ENCODE measurements around the gene APBA1. TPM values are rescaled to one million over a fixed set of nuclear protein-coding genes. Genes with fewer than 3 reads are reported as not detected.

Gene APBA1
- total RNA-seq, 1 donor from 2014 or later, result 5.9 TPM

- DNase-seq (ENCODE audit: low read depth), result no peak
- no peak overlapping the region for H2AFZ ChIP-seq (ENCODE audit: low read depth, low read length)
- H3K79me2 ChIP-seq (ENCODE audit: insufficient read depth, low read length), result no peaks in the 10 kb centered on the region
- Mint-ChIP-seq H3K27ac (ENCODE audit: unreplicated experiment) (no peak overlapping the region), H3K4me1 (ENCODE audit: low read depth, unreplicated experiment) (peaks cover 4% of the 10 kb centered on the region), H3K27me3 (ENCODE audit: low read depth, unreplicated experiment) (peaks cover 9% of the 10 kb centered on the region), H3K9me3 (ENCODE audit: unreplicated experiment) (peaks cover 2% of the 10 kb centered on the region), H3K4me3 (ENCODE audit: unreplicated experiment) (no peak overlapping the region), H3K36me3 (ENCODE audit: low read depth, unreplicated experiment) (no peaks in the 10 kb centered on the region)
- no peaks in the 10 kb centered on the region for H4K20me1 ChIP-seq (ENCODE audit: insufficient read depth, low read length)
- no peaks in the 10 kb centered on the region for H3K36me3 ChIP-seq (ENCODE audit: insufficient read depth, low read length)
- no peak overlapping the region for H3K27ac ChIP-seq (ENCODE audit: low read depth, low read length)
- no peak overlapping the region for H3K9ac ChIP-seq (ENCODE audit: low read length)
- no peak for FAIRE-seq
- no peak overlapping the region for H3K4me2 ChIP-seq (ENCODE audit: low read length)
- H3K27me3 ChIP-seq (ENCODE audit: insufficient read depth, low read length), result no peaks in the 10 kb centered on the region
- H3K4me3 ChIP-seq (ENCODE audit: insufficient read depth, low read depth, low read length), result no peak overlapping the region
- H3K4me1 ChIP-seq (ENCODE audit: insufficient read depth, low read length), result peaks cover 12% of the 10 kb centered on the region
- H3K9me3 ChIP-seq (ENCODE audit: insufficient read depth, low read depth, low read length), result no peaks in the 10 kb centered on the region
- TF ChIP-seq, protein P1, sequence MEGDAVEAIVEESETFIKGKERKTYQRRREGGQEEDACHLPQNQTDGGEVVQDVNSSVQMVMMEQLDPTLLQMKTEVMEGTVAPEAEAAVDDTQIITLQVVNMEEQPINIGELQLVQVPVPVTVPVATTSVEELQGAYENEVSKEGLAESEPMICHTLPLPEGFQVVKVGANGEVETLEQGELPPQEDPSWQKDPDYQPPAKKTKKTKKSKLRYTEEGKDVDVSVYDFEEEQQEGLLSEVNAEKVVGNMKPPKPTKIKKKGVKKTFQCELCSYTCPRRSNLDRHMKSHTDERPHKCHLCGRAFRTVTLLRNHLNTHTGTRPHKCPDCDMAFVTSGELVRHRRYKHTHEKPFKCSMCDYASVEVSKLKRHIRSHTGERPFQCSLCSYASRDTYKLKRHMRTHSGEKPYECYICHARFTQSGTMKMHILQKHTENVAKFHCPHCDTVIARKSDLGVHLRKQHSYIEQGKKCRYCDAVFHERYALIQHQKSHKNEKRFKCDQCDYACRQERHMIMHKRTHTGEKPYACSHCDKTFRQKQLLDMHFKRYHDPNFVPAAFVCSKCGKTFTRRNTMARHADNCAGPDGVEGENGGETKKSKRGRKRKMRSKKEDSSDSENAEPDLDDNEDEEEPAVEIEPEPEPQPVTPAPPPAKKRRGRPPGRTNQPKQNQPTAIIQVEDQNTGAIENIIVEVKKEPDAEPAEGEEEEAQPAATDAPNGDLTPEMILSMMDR (IDR thresholded peaks at IDR 0.05; ENCODE audit: insufficient read depth, low read depth, low read length), result no peak
- TF ChIP-seq EZH2 (IDR thresholded peaks at IDR 0.05; ENCODE audit: insufficient read depth, low read length), result no peak
These were observed 88.4 kb downstream of the APBA1 start for GRCh38 chr9:69583645-69584234.

DNA sequence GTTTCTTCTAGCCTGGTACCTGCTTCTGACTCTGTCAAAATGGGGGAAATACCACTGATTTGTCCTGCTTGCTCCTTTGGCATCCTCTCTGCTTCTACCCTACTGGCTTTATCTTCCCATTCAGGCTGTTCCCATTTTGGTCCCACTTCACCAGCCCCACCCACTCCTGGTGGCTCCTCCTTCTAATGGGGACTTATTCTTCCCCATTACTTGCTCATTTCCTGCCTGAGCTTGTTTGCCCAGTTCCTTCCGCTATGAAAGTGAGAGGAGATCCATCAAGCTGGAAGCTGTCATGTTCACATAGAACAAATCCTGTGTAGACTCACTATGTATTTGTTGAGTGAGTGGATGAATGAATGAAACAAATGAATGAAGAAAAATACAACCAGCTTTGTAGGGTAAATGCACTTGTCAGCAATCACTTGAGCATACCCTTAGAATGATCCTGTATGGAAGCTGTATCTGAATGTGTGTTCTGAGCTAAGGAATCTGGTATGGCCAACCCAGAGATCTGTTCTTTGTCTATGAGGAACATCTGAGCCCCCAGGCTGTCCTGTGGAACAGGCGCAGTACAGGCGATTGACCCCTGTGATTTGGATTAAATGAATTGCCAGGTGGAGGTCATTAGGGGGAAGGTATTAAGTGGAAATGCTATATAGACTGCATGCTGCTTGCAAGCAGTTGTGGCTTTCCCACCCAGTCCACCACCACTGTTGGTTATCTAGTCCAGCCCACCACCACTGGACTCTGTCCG is 89.5 kb downstream of the APBA1 start:
- Mint-ChIP-seq H3K9me3 (ENCODE audit: unreplicated experiment) (no peaks in the 10 kb centered on the region), H3K27me3 (ENCODE audit: low read depth, unreplicated experiment) (peaks cover 6% of the 10 kb centered on the region), H3K27ac (ENCODE audit: unreplicated experiment) (no peak overlapping the region), H3K36me3 (ENCODE audit: low read depth, unreplicated experiment) (no peaks in the 10 kb centered on the region), H3K4me3 (ENCODE audit: unreplicated experiment) (no peak overlapping the region), H3K4me1 (ENCODE audit: low read depth, unreplicated experiment) (peaks cover 4% of the 10 kb centered on the region)
- H3K4me1 ChIP-seq (ENCODE audit: insufficient read depth, low read length), result peaks cover 12% of the 10 kb centered on the region
- no peak for TF ChIP-seq EZH2 (IDR thresholded peaks at IDR 0.05; ENCODE audit: insufficient read depth, low read length)
- TF ChIP-seq, protein P1 (IDR thresholded peaks at IDR 0.05; ENCODE audit: insufficient read depth, low read depth, low read length), result no peak
- FAIRE-seq (no peak), DNase-seq (ENCODE audit: low read depth) (no peak)
- no peaks in the 10 kb centered on the region for H4K20me1 ChIP-seq (ENCODE audit: insufficient read depth, low read length)
- H3K9me3 ChIP-seq (ENCODE audit: insufficient read depth, low read depth, low read length), result no peaks in the 10 kb centered on the region
- no peaks in the 10 kb centered on the region for H3K79me2 ChIP-seq (ENCODE audit: insufficient read depth, low read length)
- no peak overlapping the region for H3K4me2 ChIP-seq (ENCODE audit: low read length)
- H3K4me3 ChIP-seq (ENCODE audit: insufficient read depth, low read depth, low read length), result no peak overlapping the region
- H2AFZ ChIP-seq (ENCODE audit: low read depth, low read length), result no peak overlapping the region
- no peak overlapping the region for H3K27ac ChIP-seq (ENCODE audit: low read depth, low read length)
- no peak overlapping the region for H3K9ac ChIP-seq (ENCODE audit: low read length)
- no peaks in the 10 kb centered on the region for H3K36me3 ChIP-seq (ENCODE audit: insufficient read depth, low read length)
- H3K27me3 ChIP-seq (ENCODE audit: insufficient read depth, low read length), result no peaks in the 10 kb centered on the region

DNA sequence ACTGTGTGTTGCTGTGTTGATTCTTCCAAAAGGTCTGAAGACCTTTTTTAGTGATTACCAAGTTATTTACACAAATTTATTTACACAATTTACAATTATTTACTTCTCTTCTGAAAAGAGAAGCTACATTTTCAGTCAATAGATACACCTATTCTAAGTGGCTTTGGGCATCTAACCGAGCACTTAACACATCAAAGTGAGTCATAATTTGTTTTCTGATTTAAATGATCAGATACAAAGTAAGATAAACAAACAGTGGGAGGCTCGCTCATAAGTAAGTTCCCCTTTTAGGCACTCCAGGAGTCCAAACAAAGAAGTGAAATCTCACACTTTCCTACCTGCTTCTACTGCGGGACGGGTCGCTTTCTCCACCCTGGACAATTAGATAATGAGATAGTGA is 90.2 kb downstream of the APBA1 start:
- Histone ChIP-seq H3K9me3 (ENCODE audit: insufficient read depth, low read depth, low read length) (no peaks in the 10 kb centered on the region), H3K4me3 (ENCODE audit: insufficient read depth, low read depth, low read length) (no peak overlapping the region), H3K4me2 (ENCODE audit: low read length) (no peak overlapping the region), H2AFZ (ENCODE audit: low read depth, low read length) (no peak overlapping the region), H3K4me1 (ENCODE audit: insufficient read depth, low read length) (peaks cover 12% of the 10 kb centered on the region), H3K79me2 (ENCODE audit: insufficient read depth, low read length) (no peaks in the 10 kb centered on the region), H3K27ac (ENCODE audit: low read depth, low read length) (no peak overlapping the region), H3K9ac (ENCODE audit: low read length) (no peak overlapping the region), H3K36me3 (ENCODE audit: insufficient read depth, low read length) (no peaks in the 10 kb centered on the region), H4K20me1 (ENCODE audit: insufficient read depth, low read length) (no peaks in the 10 kb centered on the region), H3K27me3 (ENCODE audit: insufficient read depth, low read length) (no peaks in the 10 kb centered on the region)
- no peak for TF ChIP-seq EZH2 (IDR thresholded peaks at IDR 0.05; ENCODE audit: insufficient read depth, low read length)
- TF ChIP-seq, protein P1 (IDR thresholded peaks at IDR 0.05; ENCODE audit: insufficient read depth, low read depth, low read length), result no peak
- H3K36me3 Mint-ChIP-seq (ENCODE audit: low read depth, unreplicated experiment), result no peaks in the 10 kb centered on the region
- H3K27ac Mint-ChIP-seq (ENCODE audit: unreplicated experiment), result no peak overlapping the region
- DNase-seq (ENCODE audit: low read depth) (no peak), FAIRE-seq (no peak)
- H3K9me3 Mint-ChIP-seq (ENCODE audit: unreplicated experiment), result no peaks in the 10 kb centered on the region
- no peak overlapping the region for H3K4me3 Mint-ChIP-seq (ENCODE audit: unreplicated experiment)
- H3K4me1 Mint-ChIP-seq (ENCODE audit: low read depth, unreplicated experiment), result peaks cover 4% of the 10 kb centered on the region
- H3K27me3 Mint-ChIP-seq (ENCODE audit: low read depth, unreplicated experiment), result peaks cover 6% of the 10 kb centered on the region

Measured in astrocyte (in vitro differentiated cells and primary cell).